ENCODE data around the gene LDLR.
"Not testable (repeated sequence)": the region's sequence is repeated elsewhere in the genome, so short reads cannot be mapped to it uniquely, and the experiment has no call there.

LDLR gene

DNA sequence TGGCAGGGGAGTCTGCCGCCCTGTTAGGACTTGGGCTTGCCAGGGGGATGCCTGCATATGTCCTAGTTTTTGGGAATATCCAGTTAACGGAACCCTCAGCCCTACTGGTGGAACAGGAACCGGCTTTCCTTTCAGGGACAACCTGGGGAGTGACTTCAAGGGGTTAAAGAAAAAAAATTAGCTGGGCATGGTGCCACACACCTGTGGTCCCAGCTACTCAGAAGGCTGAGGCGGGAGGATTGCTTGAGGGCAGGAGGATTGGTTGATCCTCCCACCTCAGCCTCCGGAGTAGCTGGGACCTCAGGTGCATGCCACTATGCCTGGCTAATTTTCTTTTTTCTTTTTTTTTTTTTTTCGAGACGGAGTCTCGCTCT, 22.5 kb downstream of the LDLR start:
- H3K9me3 ChIP-seq (ENCODE audit: insufficient read depth, low read depth, low read length), result no peaks in the 10 kb centered on the region
- peaks cover 100% of the 10 kb centered on the region for H3K36me3 ChIP-seq (ENCODE audit: insufficient read depth, low read depth, low read length)
- H3K27me3 ChIP-seq (ENCODE audit: insufficient read depth, low read length), result no peaks in the 10 kb centered on the region
- H3K9ac ChIP-seq (ENCODE audit: low read depth, low read length), result no peak overlapping the region
- no peak overlapping the region for H3K4me3 ChIP-seq (ENCODE audit: low read length)
- no peak overlapping the region for H3K27ac ChIP-seq (ENCODE audit: low read length)
- no peaks in the 10 kb centered on the region for H3K4me1 ChIP-seq (ENCODE audit: insufficient read depth, low read length)

DNA sequence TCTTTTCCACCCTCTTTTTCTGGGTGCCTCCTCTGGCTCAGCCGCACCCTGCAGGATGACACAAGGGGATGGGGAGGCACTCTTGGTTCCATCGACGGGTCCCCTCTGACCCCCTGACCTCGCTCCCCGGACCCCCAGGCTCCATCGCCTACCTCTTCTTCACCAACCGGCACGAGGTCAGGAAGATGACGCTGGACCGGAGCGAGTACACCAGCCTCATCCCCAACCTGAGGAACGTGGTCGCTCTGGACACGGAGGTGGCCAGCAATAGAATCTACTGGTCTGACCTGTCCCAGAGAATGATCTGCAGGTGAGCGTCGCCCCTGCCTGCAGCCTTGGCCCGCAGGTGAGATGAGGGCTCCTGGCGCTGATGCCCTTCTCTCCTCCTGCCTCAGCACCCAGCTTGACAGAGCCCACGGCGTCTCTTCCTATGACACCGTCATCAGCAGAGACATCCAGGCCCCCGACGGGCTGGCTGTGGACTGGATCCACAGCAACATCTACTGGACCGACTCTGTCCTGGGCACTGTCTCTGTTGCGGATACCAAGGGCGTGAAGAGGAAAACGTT, 24.0 kb downstream of the LDLR start:
- H3K27ac ChIP-seq (ENCODE audit: low read length), result no peak overlapping the region
- peaks cover 100% of the 10 kb centered on the region for H3K36me3 ChIP-seq (ENCODE audit: insufficient read depth, low read depth, low read length)
- no peaks in the 10 kb centered on the region for H3K9me3 ChIP-seq (ENCODE audit: insufficient read depth, low read depth, low read length)
- H3K9ac ChIP-seq (ENCODE audit: low read depth, low read length), result no peak overlapping the region
- H3K4me1 ChIP-seq (ENCODE audit: insufficient read depth, low read length), result no peaks in the 10 kb centered on the region
- no peaks in the 10 kb centered on the region for H3K27me3 ChIP-seq (ENCODE audit: insufficient read depth, low read length)
- no peak overlapping the region for H3K4me3 ChIP-seq (ENCODE audit: low read length)

DNA sequence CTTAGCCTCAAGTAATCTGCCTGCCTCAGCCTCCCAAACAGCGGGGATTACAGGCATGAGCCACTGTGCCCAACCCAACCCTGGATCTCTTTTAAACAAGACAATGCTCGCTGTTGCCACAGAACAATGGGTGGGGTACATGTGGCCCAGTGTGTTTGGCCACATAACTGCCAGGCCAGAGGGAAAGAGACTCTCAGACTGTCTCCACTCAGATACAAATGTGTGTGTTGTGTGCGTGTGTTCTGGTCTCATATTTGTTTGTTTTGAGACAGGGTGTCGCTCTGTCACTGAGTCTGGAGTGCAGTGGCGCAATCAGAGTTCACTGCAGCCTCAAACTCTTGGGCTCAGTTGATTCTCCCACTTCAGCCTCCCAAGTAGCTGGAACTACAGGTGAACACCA, 25.8 kb downstream of the LDLR start:
- Histone ChIP-seq H3K27me3 (ENCODE audit: insufficient read depth, low read length) (no peaks in the 10 kb centered on the region), H3K36me3 (ENCODE audit: insufficient read depth, low read depth, low read length) (peaks cover 98% of the 10 kb centered on the region), H3K4me3 (ENCODE audit: low read length) (no peak overlapping the region), H3K27ac (ENCODE audit: low read length) (no peak overlapping the region), H3K4me1 (ENCODE audit: insufficient read depth, low read length) (no peaks in the 10 kb centered on the region), H3K9me3 (ENCODE audit: insufficient read depth, low read depth, low read length) (no peaks in the 10 kb centered on the region), H3K9ac (ENCODE audit: low read depth, low read length) (no peak overlapping the region)

DNA sequence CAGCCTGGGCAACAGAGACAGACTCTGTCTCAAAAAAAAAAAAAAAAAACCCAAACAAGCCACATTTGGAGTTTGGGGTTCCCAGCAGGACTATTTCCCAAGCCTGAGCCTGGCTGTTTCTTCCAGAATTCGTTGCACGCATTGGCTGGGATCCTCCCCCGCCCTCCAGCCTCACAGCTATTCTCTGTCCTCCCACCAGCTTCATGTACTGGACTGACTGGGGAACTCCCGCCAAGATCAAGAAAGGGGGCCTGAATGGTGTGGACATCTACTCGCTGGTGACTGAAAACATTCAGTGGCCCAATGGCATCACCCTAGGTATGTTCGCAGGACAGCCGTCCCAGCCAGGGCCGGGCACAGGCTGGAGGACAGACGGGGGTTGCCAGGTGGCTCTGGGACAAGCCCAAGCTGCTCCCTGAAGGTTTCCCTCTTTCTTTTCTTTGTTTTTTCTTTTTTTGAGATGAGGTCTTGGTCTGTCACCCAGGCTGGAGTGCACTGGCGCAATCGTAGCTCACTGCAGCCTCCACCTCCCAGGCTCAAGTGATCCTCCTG, 26.7 kb downstream of the LDLR start:
- no peak overlapping the region for H3K27ac ChIP-seq (ENCODE audit: low read length)
- no peak overlapping the region for H3K4me3 ChIP-seq (ENCODE audit: low read length)
- H3K36me3 ChIP-seq (ENCODE audit: insufficient read depth, low read depth, low read length), result peaks cover 98% of the 10 kb centered on the region
- H3K9me3 ChIP-seq (ENCODE audit: insufficient read depth, low read depth, low read length), result no peaks in the 10 kb centered on the region
- no peaks in the 10 kb centered on the region for H3K4me1 ChIP-seq (ENCODE audit: insufficient read depth, low read length)
- no peak overlapping the region for H3K9ac ChIP-seq (ENCODE audit: low read depth, low read length)
- H3K27me3 ChIP-seq (ENCODE audit: insufficient read depth, low read length), result no peaks in the 10 kb centered on the region

DNA sequence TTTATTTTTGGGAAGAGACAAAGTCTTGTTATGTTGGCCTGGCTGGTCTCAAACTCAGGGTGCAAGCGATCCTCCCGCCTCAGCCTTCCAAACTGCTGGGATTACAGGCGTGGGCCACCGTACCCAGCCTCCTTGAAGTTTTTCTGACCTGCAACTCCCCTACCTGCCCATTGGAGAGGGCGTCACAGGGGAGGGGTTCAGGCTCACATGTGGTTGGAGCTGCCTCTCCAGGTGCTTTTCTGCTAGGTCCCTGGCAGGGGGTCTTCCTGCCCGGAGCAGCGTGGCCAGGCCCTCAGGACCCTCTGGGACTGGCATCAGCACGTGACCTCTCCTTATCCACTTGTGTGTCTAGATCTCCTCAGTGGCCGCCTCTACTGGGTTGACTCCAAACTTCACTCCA, 27.2 kb downstream of the LDLR start:
- peaks cover 98% of the 10 kb centered on the region for H3K36me3 ChIP-seq (ENCODE audit: insufficient read depth, low read depth, low read length)
- H3K27me3 ChIP-seq (ENCODE audit: insufficient read depth, low read length), result no peaks in the 10 kb centered on the region
- no peak overlapping the region for H3K9ac ChIP-seq (ENCODE audit: low read depth, low read length)
- no peak overlapping the region for H3K4me3 ChIP-seq (ENCODE audit: low read length)
- no peaks in the 10 kb centered on the region for H3K4me1 ChIP-seq (ENCODE audit: insufficient read depth, low read length)
- H3K9me3 ChIP-seq (ENCODE audit: insufficient read depth, low read depth, low read length), result no peaks in the 10 kb centered on the region
- no peak overlapping the region for H3K27ac ChIP-seq (ENCODE audit: low read length)

DNA sequence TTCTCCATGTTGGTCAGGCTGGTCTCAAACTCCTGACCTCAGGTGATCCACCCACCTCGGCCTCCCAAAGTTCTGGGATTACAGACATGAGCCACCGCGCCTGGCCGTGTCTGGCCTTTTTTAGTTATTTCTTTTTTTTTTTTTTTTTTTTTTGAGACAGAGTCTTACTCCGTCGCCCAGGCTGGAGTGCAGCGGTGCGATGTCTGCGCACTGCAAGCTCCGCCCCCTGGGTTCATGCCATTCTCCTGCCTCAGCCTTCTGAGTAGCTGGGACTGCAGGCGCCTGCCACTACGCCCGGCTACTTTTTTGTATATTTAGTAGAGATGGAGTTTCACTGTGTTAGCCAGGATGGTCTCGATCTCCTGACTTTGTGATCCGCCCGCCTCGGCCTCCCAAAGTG, 32.7 kb downstream of the LDLR start:
- H3K36me3 ChIP-seq (ENCODE audit: insufficient read depth, low read depth, low read length), result peaks cover 95% of the 10 kb centered on the region
- not testable (repeated sequence) for H3K4me1 ChIP-seq (ENCODE audit: insufficient read depth, low read length); H3K27ac ChIP-seq (ENCODE audit: low read length); H3K9ac ChIP-seq (ENCODE audit: low read depth, low read length); H3K4me3 ChIP-seq (ENCODE audit: low read length); H3K27me3 ChIP-seq (ENCODE audit: insufficient read depth, low read length); H3K9me3 ChIP-seq (ENCODE audit: insufficient read depth, low read depth, low read length)

DNA sequence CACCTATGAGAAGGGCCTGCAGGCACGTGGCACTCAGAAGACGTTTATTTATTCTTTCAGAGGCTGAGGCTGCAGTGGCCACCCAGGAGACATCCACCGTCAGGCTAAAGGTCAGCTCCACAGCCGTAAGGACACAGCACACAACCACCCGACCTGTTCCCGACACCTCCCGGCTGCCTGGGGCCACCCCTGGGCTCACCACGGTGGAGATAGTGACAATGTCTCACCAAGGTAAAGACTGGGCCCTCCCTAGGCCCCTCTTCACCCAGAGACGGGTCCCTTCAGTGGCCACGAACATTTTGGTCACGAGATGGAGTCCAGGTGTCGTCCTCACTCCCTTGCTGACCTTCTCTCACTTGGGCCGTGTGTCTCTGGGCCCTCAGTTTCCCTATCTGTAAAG, 33.9 kb downstream of the LDLR start:
- no peak overlapping the region for H3K4me3 ChIP-seq (ENCODE audit: low read length)
- peaks cover 95% of the 10 kb centered on the region for H3K36me3 ChIP-seq (ENCODE audit: insufficient read depth, low read depth, low read length)
- no peaks in the 10 kb centered on the region for H3K27me3 ChIP-seq (ENCODE audit: insufficient read depth, low read length)
- no peaks in the 10 kb centered on the region for H3K4me1 ChIP-seq (ENCODE audit: insufficient read depth, low read length)
- no peak overlapping the region for H3K27ac ChIP-seq (ENCODE audit: low read length)
- no peaks in the 10 kb centered on the region for H3K9me3 ChIP-seq (ENCODE audit: insufficient read depth, low read depth, low read length)
- no peak overlapping the region for H3K9ac ChIP-seq (ENCODE audit: low read depth, low read length)

DNA sequence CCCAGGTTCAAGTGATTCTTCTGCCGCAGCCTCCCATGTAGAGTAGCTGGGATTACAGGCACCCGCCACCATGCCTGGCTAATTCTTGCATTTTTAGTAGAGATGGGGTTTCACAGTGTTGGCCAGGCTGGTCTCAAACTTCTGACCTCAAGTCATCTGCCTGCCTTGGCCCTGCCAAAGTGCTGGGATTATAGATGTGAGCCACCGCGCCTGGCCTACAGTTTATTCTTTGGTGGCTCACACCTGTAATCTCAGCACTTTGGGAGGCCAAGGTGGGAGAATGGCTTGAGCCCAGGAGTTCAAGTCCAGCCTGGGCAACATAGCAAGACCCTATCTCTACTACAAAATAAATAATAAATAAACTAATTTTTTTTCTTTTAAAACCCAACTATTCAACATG, 34.9 kb downstream of the LDLR start:
- H3K36me3 ChIP-seq (ENCODE audit: insufficient read depth, low read depth, low read length), result peaks cover 96% of the 10 kb centered on the region

DNA sequence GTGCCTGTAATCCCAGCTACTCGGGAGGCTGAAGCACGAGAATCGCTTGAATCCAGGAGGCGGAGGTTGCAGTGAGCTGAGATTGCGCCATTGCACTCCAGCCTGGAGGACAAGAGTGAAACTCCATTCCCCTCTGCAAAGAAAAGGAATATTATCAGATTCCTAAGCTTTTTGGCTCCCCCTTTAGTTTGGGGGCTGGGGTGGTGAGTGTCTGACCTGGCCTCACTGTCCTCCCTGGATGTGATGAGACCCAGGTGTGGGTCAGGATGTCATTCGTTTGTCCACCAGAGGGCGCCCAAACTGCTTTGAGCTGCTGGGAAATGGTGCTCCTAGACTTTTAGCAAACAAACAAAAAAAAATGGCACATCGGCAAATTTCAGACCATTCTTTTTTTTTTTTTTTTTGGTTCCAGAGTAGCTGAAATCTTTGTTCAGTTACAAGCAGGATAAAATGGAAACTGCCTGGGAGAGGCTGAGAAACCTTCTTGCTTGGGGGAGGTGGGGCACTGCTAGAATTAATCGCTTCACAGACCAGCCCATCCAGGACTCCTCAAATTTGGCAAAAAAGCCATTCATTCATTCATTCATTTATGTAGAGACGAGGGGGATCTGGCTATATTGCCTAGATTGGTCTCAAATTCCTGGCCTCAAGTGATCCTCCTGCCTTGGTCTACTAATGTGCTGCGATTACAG, 36.9 kb downstream of the LDLR start:
- Histone ChIP-seq H3K27me3 (ENCODE audit: insufficient read depth, low read length) (no peaks in the 10 kb centered on the region), H3K27ac (ENCODE audit: low read length) (no peak overlapping the region), H3K9me3 (ENCODE audit: insufficient read depth, low read depth, low read length) (no peaks in the 10 kb centered on the region), H3K9ac (ENCODE audit: low read depth, low read length) (no peak overlapping the region), H3K4me1 (ENCODE audit: insufficient read depth, low read length) (no peaks in the 10 kb centered on the region), H3K4me3 (ENCODE audit: low read length) (no peak overlapping the region), H3K36me3 (ENCODE audit: insufficient read depth, low read depth, low read length) (peaks cover 96% of the 10 kb centered on the region)

More for the DNA sequence above, 34.9 kb downstream of the LDLR start:
- not testable (repeated sequence) for H3K9ac ChIP-seq (ENCODE audit: low read depth, low read length); H3K9me3 ChIP-seq (ENCODE audit: insufficient read depth, low read depth, low read length); H3K27ac ChIP-seq (ENCODE audit: low read length); H3K27me3 ChIP-seq (ENCODE audit: insufficient read depth, low read length); H3K4me3 ChIP-seq (ENCODE audit: low read length); H3K4me1 ChIP-seq (ENCODE audit: insufficient read depth, low read length)

DNA sequence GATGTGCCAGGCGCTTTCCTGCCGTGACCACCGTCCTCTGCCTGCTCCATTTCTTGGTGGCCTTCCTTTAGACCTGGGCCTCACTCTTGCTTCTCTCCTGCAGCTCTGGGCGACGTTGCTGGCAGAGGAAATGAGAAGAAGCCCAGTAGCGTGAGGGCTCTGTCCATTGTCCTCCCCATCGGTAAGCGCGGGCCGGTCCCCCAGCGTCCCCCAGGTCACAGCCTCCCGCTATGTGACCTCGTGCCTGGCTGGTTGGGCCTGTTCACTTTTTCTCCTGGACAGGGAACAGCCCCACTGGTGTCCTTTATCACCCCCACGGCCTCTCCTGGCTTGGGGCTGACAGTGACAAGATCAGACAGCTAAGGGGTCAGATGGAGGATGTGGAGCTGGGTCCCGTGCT, 38.6 kb downstream of the LDLR start:
- H3K27ac ChIP-seq (ENCODE audit: low read length), result no peak overlapping the region

DNA sequence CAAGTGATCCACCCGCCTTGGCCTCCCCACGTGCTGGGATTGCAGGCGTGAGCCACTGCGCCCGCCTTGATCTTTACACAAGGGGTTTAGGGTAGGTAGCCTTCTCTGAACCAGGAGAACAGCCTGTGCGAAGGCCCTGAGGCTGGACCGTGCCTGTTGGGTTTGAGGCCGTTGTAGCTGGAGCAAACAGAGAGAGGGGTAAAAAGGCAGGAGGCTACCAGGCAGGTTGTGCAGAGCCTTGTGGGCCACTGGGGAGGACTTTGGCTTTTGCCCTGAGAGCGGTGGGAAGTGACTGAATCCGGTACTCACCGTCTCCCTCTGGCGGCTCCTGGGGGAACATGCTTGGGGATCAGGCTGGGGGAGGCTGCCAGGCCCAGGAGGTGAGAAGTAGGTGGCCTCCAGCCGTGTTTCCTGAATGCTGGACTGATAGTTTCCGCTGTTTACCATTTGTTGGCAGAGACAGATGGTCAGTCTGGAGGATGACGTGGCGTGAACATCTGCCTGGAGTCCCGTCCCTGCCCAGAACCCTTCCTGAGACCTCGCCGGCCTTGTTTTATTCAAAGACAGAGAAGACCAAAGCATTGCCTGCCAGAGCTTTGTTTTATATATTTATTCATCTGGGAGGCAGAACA, 41.7 kb downstream of the LDLR start:
- H3K27me3 ChIP-seq (ENCODE audit: insufficient read depth, low read length), result no peaks in the 10 kb centered on the region
- no peaks in the 10 kb centered on the region for H3K9me3 ChIP-seq (ENCODE audit: insufficient read depth, low read depth, low read length)
- H3K4me3 ChIP-seq (ENCODE audit: low read length), result no peak overlapping the region
- H3K36me3 ChIP-seq (ENCODE audit: insufficient read depth, low read depth, low read length), result peaks cover 72% of the 10 kb centered on the region
- H3K9ac ChIP-seq (ENCODE audit: low read depth, low read length), result no peak overlapping the region
- no peak overlapping the region for H3K27ac ChIP-seq (ENCODE audit: low read length)
- H3K4me1 ChIP-seq (ENCODE audit: insufficient read depth, low read length), result no peaks in the 10 kb centered on the region

More for the DNA sequence above, 38.6 kb downstream of the LDLR start:
- Histone ChIP-seq H3K4me3 (ENCODE audit: low read length) (no peak overlapping the region), H3K27me3 (ENCODE audit: insufficient read depth, low read length) (no peaks in the 10 kb centered on the region), H3K4me1 (ENCODE audit: insufficient read depth, low read length) (no peaks in the 10 kb centered on the region), H3K36me3 (ENCODE audit: insufficient read depth, low read depth, low read length) (peaks cover 98% of the 10 kb centered on the region), H3K9ac (ENCODE audit: low read depth, low read length) (no peak overlapping the region), H3K9me3 (ENCODE audit: insufficient read depth, low read depth, low read length) (no peaks in the 10 kb centered on the region)

DNA sequence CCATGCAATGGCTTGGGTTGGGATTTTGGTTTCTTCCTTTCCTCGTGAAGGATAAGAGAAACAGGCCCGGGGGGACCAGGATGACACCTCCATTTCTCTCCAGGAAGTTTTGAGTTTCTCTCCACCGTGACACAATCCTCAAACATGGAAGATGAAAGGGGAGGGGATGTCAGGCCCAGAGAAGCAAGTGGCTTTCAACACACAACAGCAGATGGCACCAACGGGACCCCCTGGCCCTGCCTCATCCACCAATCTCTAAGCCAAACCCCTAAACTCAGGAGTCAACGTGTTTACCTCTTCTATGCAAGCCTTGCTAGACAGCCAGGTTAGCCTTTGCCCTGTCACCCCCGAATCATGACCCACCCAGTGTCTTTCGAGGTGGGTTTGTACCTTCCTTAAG, 42.2 kb downstream of the LDLR start:
- Histone ChIP-seq H3K9ac (ENCODE audit: low read depth, low read length) (no peak overlapping the region), H3K27ac (ENCODE audit: low read length) (no peak overlapping the region), H3K4me1 (ENCODE audit: insufficient read depth, low read length) (no peaks in the 10 kb centered on the region), H3K27me3 (ENCODE audit: insufficient read depth, low read length) (no peaks in the 10 kb centered on the region), H3K4me3 (ENCODE audit: low read length) (no peak overlapping the region), H3K9me3 (ENCODE audit: insufficient read depth, low read depth, low read length) (no peaks in the 10 kb centered on the region), H3K36me3 (ENCODE audit: insufficient read depth, low read depth, low read length) (peaks cover 67% of the 10 kb centered on the region)

Data from iPS-20b (cell line).